ENCODE data around the gene DDX51. TPM values are rescaled to one million over a fixed set of nuclear protein-coding genes. Genes with fewer than 3 reads are reported as not detected.
"Not testable (repeated sequence)": the region's sequence is repeated elsewhere in the genome, so short reads cannot be mapped to it uniquely, and the experiment has no call there.

The DDX51 gene
- total and polyA plus RNA-seq, 5 donors, result 7.4 to 11.7 (median 10.2) TPM

DNA sequence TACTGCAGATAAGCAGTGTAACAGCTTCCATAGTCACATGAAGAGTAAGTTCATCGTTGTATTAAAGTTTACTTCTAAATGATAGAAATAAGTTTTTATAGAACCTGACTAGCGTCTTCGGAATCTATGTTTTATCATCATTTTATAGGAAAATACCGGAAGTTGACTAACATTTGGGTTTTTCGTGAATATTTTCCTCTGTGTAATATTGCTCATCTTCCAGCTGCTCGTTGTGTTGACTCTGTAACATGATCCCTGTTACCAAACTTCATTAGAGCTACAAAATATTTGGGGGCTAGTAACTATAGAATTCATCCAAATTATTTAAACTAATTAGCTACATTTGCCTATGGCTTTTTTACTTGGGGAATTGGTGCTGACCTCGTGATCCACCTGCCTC is 37.2 kb downstream of the DDX51 start:
- 98% methylated on average over 7 of the region's 7 CpGs for WGBS
- no peak overlapping the region for H3K27ac ChIP-seq (ENCODE audit: low read length)
- DNase-seq, result no peak
- ATAC-seq, result no peak
- intact Hi-C loops (cut with DNase I), result no loop called here
- no peaks in the 10 kb centered on the region for H3K9me3 ChIP-seq (ENCODE audit: control insufficient read depth, low read length)
- H3K4me3 ChIP-seq (ENCODE audit: low read length), result no peak overlapping the region
- H3K4me1 ChIP-seq (ENCODE audit: control insufficient read depth, insufficient read depth, low read length), result no peaks in the 10 kb centered on the region
- no peaks in the 10 kb centered on the region for H3K27me3 ChIP-seq (ENCODE audit: control insufficient read depth, insufficient read depth)

DNA sequence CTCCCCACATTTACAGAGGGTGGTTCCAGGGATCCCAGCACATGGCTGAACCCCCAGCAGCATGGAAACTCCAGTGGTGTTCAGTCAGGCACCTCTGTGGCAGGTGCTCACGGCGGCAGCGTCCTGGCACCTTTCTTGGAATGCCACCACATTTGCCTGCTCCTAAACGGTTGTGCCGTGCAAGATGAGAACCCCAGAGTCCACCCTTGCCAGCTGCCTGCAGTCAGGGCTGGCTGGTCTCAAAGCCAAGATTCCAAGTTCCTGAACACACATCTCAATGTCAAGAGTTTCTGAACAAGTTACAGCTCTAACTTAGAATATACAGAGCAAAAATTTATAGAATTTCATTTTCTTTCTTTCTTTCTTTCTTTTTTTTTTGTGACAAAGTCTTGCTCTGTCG is 38.7 kb downstream of the DDX51 start:
- no peaks in the 10 kb centered on the region for H3K9me3 ChIP-seq (ENCODE audit: control insufficient read depth, low read length)
- ATAC-seq, result no peak
- intact Hi-C loops (cut with DNase I), result no loop called here
- no peak overlapping the region for H3K4me3 ChIP-seq (ENCODE audit: low read length)
- H3K27me3 ChIP-seq (ENCODE audit: control insufficient read depth, insufficient read depth), result no peaks in the 10 kb centered on the region
- DNase-seq, result no peak
- no peak overlapping the region for H3K27ac ChIP-seq (ENCODE audit: low read length)
- 90% methylated on average over 6 of the region's 6 CpGs for WGBS
- no peaks in the 10 kb centered on the region for H3K4me1 ChIP-seq (ENCODE audit: control insufficient read depth, insufficient read depth, low read length)

DNA sequence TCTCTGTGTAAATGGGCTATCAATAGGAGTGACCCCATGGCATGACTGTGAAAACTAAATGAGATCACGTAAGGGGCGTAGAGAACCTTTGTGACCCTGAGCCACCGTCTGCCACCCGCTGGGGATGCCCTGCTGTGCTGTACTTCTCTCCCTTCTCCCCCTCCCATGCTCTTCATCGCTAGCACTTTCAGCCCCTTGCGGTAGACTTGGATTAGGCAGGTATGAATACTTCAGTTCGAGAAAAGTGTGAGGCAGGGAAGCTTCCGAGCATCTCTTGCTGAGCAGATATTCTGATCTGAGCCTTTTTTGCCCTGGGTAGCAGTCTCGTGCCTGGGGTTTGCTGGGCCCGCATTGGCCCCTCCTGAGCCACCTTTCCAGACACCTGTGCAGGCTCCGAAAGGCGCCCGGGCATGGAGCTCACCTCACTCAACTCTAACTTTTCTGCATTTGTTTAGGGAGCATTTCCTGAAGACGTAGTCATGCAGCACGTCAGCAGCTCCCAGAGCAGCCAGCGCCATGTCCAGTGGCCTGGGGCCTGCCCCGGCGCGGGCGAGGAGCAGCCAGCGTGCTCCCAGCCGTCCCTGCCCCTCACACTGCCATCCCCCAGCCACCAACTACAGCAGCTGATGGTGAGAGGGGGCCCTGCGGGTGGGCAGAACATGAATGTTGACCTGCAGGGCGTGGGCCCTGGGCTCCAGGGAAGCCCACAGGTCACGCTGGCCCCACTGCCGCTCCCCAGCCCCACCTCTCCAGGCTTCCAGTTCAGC is 40.4 kb downstream of the DDX51 start:
- H3K27me3 ChIP-seq (ENCODE audit: control insufficient read depth, insufficient read depth), result no peaks in the 10 kb centered on the region
- ATAC-seq, result peak in 1 of 2 donors; percentile 22

DNA sequence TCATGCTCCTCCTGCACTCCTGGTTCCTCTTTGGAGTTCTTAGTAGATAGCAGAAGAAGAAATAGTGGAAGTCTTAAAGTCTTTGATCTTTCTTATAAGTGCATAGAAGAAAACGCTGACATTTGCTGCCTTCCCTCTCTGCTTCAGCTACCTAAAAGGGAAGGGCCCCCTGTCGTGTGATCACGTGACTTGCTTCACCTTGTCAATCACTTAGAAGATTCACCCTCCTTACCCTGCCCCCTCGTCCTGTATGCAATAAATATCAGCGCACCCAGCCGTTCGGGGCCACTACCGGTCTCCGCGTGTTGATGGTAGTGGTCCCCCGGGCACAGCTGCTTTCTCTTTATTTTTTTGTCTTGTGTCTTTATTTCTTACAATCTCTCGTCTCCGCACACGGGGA is 41.0 kb downstream of the DDX51 start:
- DNase-seq; H3K27ac ChIP-seq (ENCODE audit: low read length); intact Hi-C loops (cut with DNase I); H3K4me3 ChIP-seq (ENCODE audit: low read length); H3K9me3 ChIP-seq (ENCODE audit: control insufficient read depth, low read length); H3K27me3 ChIP-seq (ENCODE audit: control insufficient read depth, insufficient read depth); ATAC-seq; H3K4me1 ChIP-seq (ENCODE audit: control insufficient read depth, insufficient read depth, low read length): not testable (repeated sequence)
- WGBS, result 68% methylated on average over 14 of the region's 14 CpGs

More for the DNA sequence above, 40.4 kb downstream of the DDX51 start:
- Histone ChIP-seq H3K9me3 (ENCODE audit: control insufficient read depth, low read length) (no peaks in the 10 kb centered on the region), H3K4me3 (ENCODE audit: low read length) (no peak overlapping the region), H3K27ac (ENCODE audit: low read length) (no peak overlapping the region), H3K4me1 (ENCODE audit: control insufficient read depth, insufficient read depth, low read length) (no peaks in the 10 kb centered on the region)
- intact Hi-C loops (cut with DNase I), result no loop called here
- DNase-seq, result no peak
- WGBS, result 90% methylated on average over 26 of the region's 26 CpGs

DNA sequence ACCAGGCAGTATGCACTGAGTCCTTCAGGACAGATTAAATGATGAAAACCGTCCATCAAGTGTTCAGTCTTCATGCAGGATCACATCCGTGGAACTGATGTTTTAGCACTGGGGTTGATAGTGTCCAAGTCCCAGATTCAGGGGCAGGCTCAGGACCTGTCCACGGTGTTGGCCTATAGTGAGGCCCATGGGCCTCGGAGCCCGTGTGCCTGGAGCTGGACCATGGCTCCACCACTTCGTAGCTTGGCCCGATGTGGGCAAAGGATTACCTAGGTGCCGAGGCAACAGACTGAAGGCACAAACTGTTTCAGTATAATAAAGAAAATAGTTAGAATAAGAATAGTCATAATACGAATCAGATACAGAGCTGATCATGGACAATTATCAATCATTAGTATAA is 41.8 kb downstream of the DDX51 start:
- 95% methylated on average over 9 of the region's 9 CpGs for WGBS
- DNase-seq, result no peak
- no peaks in the 10 kb centered on the region for H3K27me3 ChIP-seq (ENCODE audit: control insufficient read depth, insufficient read depth)
- no peaks in the 10 kb centered on the region for H3K4me1 ChIP-seq (ENCODE audit: control insufficient read depth, insufficient read depth, low read length)
- H3K9me3 ChIP-seq (ENCODE audit: control insufficient read depth, low read length), result no peaks in the 10 kb centered on the region
- no peak overlapping the region for H3K4me3 ChIP-seq (ENCODE audit: low read length)
- no peak overlapping the region for H3K27ac ChIP-seq (ENCODE audit: low read length)
- intact Hi-C loops (cut with DNase I), result no loop called here
- ATAC-seq, result no peak

DNA sequence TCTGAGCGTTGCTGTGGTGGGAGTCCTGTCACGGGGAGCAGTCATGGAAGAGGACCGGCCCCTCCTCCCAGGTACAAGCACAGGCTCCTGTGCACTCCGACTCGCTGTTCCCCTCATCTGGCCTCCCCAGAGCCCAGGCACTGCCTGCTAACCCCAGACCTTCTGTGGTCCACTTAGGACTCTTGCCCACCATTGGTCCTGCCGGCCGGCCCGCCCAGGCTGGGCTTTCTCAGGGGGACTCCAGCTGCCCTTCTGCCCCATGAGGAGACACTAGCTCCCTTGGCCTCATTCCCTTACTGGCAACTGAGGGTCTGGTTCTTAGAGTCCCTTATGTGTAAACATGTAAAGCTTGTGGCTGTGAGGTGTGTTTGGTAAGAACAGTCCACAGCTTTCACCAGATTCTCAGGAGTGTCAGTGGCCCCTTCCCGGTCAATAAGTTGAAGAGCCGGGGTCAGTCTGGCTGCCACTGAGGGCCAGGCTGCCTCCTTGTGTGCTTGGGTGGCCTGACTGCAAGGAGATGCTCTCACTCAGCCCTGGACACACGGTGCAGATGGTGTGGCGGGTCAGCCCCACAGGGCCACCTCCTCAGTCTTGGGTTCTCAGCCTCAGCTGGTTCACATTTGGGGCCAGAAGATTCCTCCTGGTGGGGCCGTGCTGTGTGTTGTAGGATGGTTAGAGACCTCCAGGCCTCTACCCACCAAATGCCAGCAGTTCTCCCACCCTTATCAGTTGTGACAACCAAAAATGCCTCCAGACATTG is 43.6 kb downstream of the DDX51 start:
- no peaks in the 10 kb centered on the region for H3K27me3 ChIP-seq (ENCODE audit: control insufficient read depth, insufficient read depth)
- intact Hi-C loops (cut with DNase I), result no loop called here
- ATAC-seq (peak in 1 of 2 donors; percentile 45), DNase-seq (no peak)
- WGBS, result 94% methylated on average over 13 of the region's 13 CpGs
- no peak overlapping the region for H3K4me3 ChIP-seq (ENCODE audit: low read length)
- H3K4me1 ChIP-seq (ENCODE audit: control insufficient read depth, insufficient read depth, low read length), result no peaks in the 10 kb centered on the region
- H3K9me3 ChIP-seq (ENCODE audit: control insufficient read depth, low read length), result no peaks in the 10 kb centered on the region
- no peak overlapping the region for H3K27ac ChIP-seq (ENCODE audit: low read length)

DNA sequence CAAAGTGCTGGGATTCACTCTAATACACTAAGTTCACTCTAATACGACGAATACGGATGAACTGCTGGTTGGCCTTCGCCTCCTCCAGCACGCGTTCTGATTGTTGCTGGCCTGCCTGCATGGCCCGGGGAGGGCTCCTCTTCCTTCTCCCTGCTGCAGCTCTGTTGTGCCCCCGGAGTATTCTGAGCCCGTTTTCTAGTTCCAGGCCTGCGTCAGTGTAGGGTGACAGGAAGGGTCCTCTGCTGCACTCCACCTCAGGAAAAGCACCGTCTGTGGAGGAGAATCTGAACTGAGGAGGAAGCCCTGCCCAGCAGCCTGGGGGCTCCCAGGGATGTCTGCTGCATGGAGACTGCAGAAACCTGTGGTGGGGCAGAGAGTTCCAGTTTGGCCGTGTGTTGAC is 44.4 kb downstream of the DDX51 start:
- WGBS, result 89% methylated on average over 12 of the region's 12 CpGs
- no peak for DNase-seq
- intact Hi-C loops (cut with DNase I), result no loop called here
- Histone ChIP-seq H3K27me3 (ENCODE audit: control insufficient read depth, insufficient read depth) (no peaks in the 10 kb centered on the region), H3K27ac (ENCODE audit: low read length) (no peak overlapping the region), H3K9me3 (ENCODE audit: control insufficient read depth, low read length) (no peaks in the 10 kb centered on the region), H3K4me3 (ENCODE audit: low read length) (no peak overlapping the region), H3K4me1 (ENCODE audit: control insufficient read depth, insufficient read depth, low read length) (no peaks in the 10 kb centered on the region)
- ATAC-seq, result no peak

DNA sequence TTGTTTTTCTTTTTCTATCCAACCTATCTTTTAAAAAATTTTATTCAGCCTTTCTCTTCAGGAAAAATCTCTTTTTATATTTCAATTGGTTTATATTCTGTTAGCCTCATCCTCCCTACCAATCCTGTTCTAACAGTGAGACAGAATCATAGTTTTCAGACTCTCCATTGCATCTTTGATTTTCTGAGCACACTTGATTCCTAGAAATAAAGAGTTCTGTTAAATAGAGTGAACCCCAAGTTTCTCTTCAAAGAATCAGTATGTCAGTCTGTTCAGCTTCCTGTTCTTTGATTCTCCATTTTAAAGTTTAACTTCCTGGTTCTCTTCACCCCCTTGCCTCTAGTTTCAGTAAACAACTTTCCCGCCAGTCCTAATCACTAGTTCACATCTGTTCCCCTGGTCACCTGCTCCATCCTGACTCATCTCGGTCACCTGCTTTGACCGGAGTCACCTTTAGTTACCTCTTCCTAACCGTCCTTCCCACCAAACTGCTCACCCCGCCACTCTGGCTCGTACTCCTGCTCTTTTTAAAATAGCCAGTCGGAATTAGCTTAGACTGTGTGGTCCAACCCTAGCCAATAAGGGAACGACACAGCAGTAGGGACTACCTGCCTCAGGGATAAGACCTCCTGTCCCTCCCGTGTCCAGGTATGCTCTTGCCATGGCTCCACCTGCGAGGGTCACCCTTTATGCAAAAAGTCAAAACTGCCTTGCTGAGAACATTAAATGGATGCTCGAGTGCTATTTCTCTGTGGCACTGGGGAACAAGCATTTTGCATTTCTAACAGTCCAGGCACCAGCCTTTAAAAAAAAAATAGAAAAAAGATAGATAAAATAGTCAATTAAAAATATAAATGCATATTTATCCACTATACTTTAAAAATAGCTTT is 48.4 kb downstream of the DDX51 start:
- Histone ChIP-seq H3K27me3 (ENCODE audit: control insufficient read depth, insufficient read depth) (no peaks in the 10 kb centered on the region), H3K4me3 (ENCODE audit: low read length) (no peak overlapping the region), H3K4me1 (ENCODE audit: control insufficient read depth, insufficient read depth, low read length) (no peaks in the 10 kb centered on the region), H3K27ac (ENCODE audit: low read length) (no peak overlapping the region), H3K9me3 (ENCODE audit: control insufficient read depth, low read length) (no peaks in the 10 kb centered on the region)
- intact Hi-C loops (cut with DNase I), result no loop called here
- ATAC-seq (no peak), DNase-seq (no peak)
- 97% methylated on average over 11 of the region's 11 CpGs for WGBS

DNA sequence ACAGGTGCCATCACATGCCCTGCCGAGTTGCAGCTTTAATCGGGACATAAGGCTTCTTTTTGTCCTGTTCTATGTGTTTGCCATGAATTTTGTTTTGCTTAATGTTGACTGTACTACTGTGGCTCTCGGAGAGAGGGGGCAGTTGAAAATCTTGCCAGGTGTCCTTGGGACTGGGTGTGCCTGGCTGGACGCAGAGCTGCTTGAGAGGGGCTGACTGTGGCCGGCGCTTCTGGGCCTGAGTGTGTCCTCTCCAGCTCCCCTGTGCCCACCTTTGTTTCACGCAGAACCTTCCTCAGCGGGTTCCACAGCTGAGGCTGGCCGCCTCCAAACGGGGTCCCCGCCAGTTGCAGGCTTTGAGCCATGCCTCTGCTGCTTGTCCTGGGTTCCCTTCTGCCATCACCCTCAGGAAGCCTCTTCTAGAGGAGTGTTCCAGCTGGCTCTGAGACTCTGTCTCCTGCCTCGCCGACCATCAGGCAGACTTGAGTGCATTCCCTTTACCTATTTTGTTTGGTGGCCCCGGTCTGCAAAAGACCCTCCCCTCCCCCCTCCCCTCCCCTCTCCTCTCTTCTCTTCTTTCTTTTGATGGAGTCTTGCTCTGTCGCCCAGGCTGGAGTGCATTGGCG is 49.7 kb downstream of the DDX51 start:
- no peaks in the 10 kb centered on the region for H3K4me1 ChIP-seq (ENCODE audit: control insufficient read depth, insufficient read depth, low read length)
- 96% methylated on average over 16 of the region's 16 CpGs for WGBS
- ATAC-seq (no peak), DNase-seq (no peak)
- no peaks in the 10 kb centered on the region for H3K9me3 ChIP-seq (ENCODE audit: control insufficient read depth, low read length)
- intact Hi-C loops (cut with DNase I), result no loop called here
- no peak overlapping the region for H3K27ac ChIP-seq (ENCODE audit: low read length)
- H3K4me3 ChIP-seq (ENCODE audit: low read length), result no peak overlapping the region
- H3K27me3 ChIP-seq (ENCODE audit: control insufficient read depth, insufficient read depth), result no peaks in the 10 kb centered on the region

DNA sequence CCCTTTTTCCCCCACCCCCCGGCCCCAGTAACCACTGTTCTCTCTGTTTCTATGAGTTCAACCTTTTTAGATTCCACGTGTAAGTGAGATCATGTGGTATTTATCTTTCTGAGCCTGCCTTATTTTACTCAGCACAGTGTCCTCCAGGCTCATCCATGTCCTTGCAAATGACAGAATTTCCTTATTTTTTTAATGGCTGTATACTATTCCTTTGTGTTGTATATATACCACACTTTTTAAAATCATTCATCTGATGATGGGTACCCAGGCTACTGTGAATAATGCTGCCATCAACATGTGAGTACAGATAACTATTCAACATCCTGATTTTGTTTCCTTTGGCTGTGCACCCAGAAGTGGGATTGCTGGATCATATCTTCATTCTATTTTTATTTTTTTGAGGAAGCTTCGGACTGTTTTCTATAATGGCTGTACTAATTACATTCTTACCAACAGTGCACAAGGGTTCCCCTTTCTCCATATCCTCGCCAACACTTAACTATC is 54.7 kb downstream of the DDX51 start:
- DNase-seq, result no peak
- Histone ChIP-seq H3K9me3 (ENCODE audit: control insufficient read depth, low read length) (no peaks in the 10 kb centered on the region), H3K4me1 (ENCODE audit: control insufficient read depth, insufficient read depth, low read length) (peaks cover 2% of the 10 kb centered on the region), H3K4me3 (ENCODE audit: low read length) (no peak overlapping the region), H3K27me3 (ENCODE audit: control insufficient read depth, insufficient read depth) (no peaks in the 10 kb centered on the region), H3K27ac (ENCODE audit: low read length) (no peak overlapping the region)
- intact Hi-C loops (cut with DNase I), result no loop called here
- ATAC-seq, result no peak
- WGBS, result 77% methylated on average over 4 of the region's 4 CpGs

All from right cardiac atrium (tissue), 5 donors.